Skin epidermis (tissue), 12 donors: ENCODE data around the gene LPCAT3.

Source experiments
- H3K27ac ChIP-seq, 21 experiments: fragments of 200-600 bp; sonication (generic) in 11 of 21; one replicate each; pipeline ENCODE4 v1.5.0; 2020; ENCODE audit warnings: mild to moderate bottlenecking in 3 of 21, inconsistent platforms in 2 of 21, moderate library complexity in 2 of 21
- H3K4me3 ChIP-seq, 7 experiments: fragments of 200-600 bp; sonication (generic) in 2 of 7; one replicate each; pipeline ENCODE4 v1.5.0; 2020; ENCODE audit warnings: inconsistent platforms in 2 of 7, mild to moderate bottlenecking in 2 of 7, moderate library complexity in 1 of 7

The LPCAT3 gene

DNA sequence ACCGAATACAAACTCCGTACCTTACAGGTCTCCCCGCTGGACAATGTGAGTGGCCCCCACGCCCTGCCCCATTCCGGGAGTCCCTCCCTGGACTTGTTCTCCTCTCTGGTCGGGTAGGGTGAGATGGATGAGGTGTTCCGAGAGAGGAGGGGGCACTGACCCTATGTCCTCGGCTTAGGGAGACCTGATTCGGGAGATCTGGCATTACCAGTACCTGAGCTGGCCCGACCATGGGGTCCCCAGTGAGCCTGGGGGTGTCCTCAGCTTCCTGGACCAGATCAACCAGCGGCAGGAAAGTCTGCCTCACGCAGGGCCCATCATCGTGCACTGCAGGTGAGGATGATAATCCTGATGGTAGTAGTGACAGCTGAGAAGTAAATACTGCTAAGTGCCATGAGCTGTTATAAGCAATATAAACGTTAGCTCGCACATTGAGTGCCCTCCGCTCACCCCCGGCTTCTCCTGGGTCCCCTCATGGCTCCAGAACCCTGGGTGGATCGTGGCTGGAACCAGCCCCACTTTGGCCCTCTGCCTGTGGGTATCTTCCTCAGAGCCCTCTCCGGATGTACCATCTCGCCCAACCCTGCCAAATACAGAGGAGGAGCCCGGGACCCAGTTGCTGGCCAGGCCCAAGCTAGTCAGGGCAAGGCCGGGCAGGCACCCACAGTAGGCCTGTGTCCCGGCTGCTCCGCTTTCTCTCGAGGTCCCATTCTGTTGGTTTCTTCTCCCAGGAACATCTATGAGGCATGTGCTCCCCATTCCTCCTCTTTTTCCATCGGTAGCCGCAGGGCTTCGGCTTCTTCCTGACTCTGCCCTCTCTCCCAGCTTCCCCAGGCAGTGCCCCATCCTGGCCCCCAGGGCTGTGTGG lies 60.3 kb downstream of the LPCAT3 start:
- H3K4me3 ChIP-seq, result no peak overlapping the region
- H3K27ac ChIP-seq, result peak overlapping the region in 19 of 21 experiments; percentile 8 to 98 (median 69)

DNA sequence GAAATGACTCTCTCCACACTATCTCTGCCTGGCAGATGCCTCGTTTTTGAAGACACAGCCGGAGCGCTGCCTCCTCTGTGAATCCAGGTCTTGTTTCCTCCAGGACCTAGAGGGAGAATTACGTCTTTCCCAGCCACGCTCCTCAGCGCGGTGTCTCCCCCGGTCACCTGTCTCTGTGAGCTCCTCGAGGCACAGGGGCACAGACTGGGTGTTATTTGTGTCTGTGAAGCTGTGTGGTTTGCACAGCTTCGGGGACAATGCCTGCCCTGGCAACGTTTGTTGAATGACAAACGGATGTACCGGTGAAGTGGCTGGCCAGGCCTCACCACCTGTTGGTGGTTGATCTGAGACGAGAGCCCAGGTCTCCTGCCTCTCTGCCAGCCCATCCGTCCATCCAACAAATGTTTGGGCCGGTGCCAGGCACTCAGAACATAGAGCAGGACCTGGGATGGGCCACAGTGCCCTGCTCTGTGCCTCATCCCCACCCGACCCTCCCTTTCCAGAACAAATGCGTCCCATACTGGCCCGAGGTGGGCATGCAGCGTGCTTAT lies 61.0 kb downstream of the LPCAT3 start:
- Histone ChIP-seq H3K4me3 (no peak overlapping the region), H3K27ac (peak overlapping the region in 12 of 21 experiments; percentile 21 to 98 (median 70))

DNA sequence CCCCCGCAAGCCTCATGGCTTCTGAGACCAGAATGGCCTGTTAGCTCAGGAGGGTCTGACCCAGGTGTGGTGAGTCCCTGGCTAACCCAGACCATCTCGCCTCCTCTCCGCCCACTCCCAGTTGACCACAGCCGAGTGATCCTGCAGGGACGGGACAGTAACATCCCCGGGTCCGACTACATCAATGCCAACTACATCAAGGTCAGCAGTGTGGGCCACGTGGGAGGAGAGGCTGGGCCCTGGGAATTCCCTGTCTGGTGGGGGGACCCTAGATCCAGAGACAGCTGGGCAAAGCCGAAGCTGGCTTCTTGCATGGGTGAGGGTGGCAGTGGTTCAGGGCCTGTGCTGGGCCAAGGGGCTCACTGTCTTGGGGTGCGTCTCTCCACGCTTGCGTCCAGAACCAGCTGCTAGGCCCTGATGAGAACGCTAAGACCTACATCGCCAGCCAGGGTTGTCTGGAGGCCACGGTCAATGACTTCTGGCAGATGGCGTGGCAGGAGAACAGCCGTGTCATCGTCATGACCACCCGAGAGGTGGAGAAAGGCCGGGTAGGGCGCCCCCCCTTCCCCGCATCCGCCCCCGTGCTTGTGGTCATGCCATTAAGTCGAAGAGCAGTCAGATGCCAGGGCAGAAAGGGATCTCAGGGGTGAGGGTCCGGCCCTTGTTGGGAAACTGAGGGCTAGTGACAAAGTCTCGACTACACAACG lies 62.1 kb downstream of the LPCAT3 start:
- H3K4me3 ChIP-seq, result no peak overlapping the region
- peak overlapping the region in 12 of 21 experiments; percentile 32 to 98 (median 76) for H3K27ac ChIP-seq

DNA sequence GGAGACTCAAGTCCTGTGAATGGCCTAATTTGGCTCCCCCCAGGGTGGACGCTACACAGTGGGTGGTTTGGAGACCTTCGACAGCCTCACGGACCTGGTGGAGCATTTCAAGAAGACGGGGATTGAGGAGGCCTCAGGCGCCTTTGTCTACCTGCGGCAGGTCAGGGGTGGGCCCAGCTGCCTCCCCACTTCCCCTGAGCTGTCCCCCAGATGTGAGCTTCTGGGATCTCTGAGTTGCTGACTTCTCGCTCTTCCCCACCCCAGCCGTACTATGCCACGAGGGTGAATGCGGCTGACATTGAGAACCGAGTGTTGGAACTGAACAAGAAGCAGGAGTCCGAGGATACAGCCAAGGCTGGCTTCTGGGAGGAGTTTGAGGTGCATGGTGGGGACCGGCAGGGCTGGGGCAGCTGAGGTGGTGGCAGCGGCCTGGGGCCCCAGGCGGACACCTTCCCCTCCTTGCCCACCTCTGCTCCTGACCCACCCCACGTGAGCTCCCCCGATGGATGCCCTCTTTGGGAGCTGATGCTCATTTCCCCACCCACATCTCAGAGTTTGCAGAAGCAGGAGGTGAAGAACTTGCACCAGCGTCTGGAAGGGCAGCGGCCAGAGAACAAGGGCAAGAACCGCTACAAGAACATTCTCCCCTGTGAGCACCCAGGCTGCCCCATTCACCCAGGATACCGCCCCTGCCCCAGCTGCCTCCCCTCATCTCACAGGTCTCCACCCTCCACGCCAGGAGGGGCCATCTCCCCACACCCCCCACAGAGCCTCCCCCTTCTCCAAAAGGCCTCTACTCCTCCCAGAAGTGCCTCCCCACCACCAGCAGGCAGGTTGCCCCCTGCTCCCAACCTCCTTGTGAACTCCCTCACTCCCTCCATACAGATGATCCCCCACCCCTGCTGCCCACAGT lies 62.9 kb downstream of the LPCAT3 start:
- H3K4me3 ChIP-seq, result no peak overlapping the region
- H3K27ac ChIP-seq, result peak overlapping the region in 15 of 21 experiments; percentile 19 to 99 (median 90)

DNA sequence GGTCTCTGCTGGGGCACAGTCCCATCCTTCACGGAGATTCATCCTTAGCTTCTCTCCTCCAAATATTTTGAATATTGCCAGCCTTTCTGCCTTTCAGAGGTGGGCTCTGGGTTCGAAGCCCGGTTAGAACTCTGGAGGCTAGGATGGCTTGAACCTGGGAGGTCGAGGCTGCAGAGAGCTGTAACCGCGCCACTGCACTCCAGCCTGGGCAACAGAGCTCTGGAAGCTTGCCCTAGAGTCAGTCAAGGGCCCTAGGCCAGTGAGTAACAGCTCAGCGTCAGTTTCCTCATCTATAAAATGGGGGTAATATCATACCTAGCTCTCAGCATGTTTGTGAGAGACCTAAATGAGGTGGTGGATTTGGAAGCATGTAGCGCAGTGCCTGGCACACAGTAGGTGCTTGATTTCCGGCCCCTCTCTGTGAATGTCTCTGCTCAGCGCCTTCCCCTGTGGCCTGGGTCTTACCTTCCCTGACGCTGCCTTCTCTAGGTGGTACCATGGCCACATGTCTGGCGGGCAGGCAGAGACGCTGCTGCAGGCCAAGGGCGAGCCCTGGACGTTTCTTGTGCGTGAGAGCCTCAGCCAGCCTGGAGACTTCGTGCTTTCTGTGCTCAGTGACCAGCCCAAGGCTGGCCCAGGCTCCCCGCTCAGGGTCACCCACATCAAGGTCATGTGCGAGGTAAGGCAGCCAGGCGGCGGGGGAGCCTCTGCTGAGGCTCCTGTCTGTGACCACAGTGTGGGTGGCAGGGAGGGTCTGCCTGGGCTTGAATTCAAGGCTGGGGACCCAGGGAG lies 63.8 kb downstream of the LPCAT3 start:
- peak overlapping the region in 4 of 7 experiments; percentile 8 to 48 (median 26) for H3K4me3 ChIP-seq
- H3K27ac ChIP-seq, result peak overlapping the region in 19 of 21 experiments; percentile 28 to 99 (median 88)

DNA sequence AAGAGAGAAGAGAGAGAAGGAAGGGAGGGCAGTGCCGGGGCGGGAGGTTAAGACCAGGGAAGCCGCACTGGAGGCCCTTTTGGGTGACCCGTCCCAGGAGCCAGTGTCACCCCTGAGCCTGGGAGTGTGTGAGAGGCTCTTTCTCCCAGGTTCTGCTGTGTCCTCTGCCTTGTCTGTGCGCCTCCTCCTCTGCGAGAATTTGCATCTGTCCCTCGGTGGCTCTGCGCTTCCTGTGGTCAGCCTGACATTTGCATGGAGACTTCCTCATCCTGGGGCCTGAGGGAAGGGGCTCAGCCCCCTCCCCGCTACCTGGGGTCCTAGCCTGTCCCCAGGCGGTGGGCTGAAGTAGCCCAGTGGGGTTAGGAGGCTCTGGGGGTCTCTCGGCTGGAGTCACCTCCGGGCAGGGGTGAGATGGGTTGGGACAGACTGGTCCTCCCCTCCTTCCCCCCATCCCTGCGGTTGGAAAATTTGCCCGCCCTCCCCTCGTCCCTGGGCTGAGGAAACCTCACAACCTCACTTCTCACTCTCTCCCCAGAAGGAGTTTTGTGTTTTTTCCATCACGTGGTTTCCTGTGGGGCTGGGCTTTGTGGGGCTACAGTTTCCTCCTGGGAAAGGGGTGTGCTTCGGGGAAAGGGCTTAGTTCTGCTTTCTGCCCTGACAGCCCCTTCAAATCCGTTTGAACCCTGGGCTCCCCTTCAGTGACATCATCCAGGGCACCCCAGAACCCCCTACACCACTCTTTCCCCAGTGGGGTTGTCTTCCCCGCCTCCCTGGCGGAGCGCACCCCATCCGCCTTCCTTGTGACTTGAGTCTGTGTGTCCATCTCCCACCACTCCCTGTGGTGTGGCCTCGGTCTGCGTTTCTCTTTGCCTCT lies 64.6 kb downstream of the LPCAT3 start:
- Histone ChIP-seq H3K4me3 (peak overlapping the region; percentile 30 to 50 (median 45)), H3K27ac (peak overlapping the region in 20 of 21 experiments; percentile 49 to 99 (median 88))

DNA sequence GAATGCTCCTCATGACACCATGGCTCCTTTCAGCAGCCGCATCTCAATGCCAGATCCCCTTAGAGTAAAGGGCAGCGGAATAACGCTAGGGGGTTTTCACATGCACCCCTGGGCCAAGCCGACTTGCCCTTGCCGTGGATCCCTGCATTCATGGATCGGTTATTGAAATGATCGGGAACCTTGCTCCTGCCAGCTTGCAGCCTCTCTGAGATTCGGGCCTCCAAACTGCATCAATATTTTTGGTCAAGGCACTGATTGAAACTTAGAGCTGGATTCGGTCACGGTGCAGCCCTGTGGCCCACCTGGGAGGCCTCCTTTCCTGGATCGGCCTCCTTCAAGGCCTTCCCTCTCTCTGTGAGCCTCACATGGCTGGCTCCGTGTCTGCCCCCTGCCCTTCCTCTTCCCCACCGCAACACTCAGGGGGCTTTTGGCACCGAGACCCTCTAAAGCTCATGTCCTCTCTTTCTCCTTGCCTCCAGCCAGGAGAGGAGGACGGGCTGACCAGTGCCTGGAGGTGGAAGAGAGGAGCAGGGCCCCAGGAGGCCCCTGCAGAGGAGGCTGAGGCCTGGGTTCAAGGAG lies 65.3 kb downstream of the LPCAT3 start:
- Histone ChIP-seq H3K4me3 (peak overlapping the region; percentile 30 to 50 (median 45)), H3K27ac (peak overlapping the region in 19 of 21 experiments; percentile 65 to 99 (median 88))

DNA sequence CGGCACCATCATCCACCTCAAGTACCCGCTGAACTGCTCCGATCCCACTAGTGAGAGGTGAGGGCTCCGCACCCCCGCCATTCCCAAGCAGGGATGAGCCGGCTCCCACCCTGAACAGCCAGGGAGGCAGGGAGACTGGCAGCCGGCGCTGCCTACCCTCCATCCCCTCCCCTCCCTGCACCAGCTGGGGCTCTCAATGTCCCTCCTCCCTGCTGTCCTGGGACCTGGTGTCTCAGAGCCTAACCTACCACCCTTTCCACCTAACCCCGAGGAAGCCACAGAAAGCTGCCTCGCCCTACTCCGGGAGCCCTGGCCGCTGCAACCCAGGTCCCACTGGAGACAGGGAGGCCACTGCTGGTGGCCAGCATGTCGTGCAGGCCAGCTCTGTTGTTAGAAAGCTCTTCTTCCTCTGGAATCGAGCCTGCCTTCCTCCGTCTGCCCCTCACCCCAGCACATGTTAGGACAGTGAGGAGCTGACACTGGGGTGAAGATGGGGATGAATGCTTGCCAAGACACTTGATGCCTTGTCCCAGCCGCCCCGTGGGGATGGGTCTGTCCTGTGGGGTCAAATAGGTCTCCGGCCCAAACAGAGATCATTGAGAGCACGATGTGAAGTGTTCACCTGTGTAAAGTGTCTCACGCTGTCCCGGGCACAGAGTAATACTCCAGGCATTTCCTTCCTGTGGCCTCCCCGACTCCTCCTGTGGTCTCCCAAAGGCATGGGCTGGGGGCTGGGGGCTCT lies 66.0 kb downstream of the LPCAT3 start:
- Histone ChIP-seq H3K27ac (peak overlapping the region in 20 of 21 experiments; percentile 23 to 99 (median 88)), H3K4me3 (peak overlapping the region; percentile 30 to 50 (median 45))

DNA sequence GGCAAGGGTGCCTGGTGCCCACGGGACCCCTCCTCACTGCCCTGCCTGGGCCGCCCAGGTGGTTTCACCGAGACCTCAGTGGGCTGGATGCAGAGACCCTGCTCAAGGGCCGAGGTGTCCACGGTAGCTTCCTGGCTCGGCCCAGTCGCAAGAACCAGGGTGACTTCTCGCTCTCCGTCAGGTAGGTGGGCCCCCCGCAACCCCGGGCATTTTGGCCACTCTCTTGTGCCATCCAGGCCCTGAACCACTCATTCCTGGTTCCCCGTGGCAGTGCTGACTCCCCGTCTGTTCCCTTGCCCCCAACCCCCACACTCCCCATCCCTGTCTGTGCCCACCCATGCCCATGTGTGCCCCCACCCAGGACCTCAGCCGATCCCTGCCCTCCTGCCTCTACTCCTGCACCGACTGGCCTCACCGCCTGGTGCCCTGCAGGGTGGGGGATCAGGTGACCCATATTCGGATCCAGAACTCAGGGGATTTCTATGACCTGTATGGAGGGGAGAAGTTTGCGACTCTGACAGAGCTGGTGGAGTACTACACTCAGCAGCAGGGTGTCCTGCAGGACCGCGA lies 66.6 kb downstream of the LPCAT3 start:
- H3K4me3 ChIP-seq, result peak overlapping the region; percentile 30 to 50 (median 45)
- peak overlapping the region; percentile 28 to 99 (median 88) for H3K27ac ChIP-seq

DNA sequence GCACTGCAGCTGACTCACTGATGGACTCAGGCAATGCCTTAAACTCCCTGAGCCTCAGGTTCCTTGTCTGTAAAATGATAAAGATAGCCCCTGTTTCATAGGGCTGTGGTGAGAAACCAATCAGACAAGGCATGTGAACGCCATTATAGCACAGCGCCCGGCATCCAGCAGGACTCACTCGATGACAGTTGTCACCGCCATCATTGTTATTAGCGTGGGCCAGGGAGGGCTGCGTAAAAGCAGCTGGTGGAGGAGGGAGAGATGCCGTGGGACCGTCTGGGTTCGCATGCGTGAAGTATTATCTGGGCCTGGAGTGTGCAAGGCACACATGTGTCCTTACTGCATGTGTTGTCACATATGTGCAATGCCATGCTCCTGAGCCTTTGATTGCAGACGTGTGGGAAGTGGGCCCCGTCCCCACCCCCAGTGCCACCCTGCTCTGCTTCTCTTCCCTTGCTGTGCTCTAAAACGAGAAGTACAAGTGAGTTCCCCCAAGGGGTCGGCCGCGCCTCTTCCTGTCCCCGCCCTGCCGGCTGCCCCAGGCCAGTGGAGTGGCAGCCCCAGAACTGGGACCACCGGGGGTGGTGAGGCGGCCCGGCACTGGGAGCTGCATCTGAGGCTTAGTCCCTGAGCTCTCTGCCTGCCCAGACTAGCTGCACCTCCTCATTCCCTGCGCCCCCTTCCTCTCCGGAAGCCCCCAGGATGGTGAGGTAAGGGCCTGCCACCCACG lies 67.3 kb downstream of the LPCAT3 start, which contains the start of gene PTPN6:
Gene PTPN6 (plus strand): TSS at position 546 of the 730 bp plus-strand sequence. CDS start 157 bp downstream, at position 703.
- Histone ChIP-seq H3K27ac (peak within 1 kb of the TSS; percentile 28 to 99 (median 88)), H3K4me3 (peak within 1 kb of the TSS; percentile 30 to 50 (median 45))

DNA sequence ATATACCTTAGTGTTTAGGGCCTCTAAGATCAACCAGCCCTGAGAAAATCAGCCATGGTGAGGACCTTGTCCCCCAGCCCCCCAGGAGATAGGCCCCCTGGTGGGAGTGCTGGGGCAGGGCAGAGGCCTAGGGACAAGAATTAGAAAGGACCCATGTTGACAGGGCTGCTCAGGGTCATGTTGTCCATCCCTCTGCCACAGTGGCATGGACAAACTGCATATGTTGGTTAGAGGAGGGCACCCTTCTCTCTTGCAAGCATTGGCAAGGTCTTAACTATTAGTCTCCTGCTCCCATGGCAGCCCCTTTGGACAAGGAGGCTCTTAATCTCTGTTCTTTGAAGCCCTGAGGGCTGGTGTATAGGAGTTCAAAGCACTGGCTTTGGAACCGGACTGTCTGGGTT lies 67.9 kb downstream of the LPCAT3 start:
- Histone ChIP-seq H3K27ac (peak overlapping the region in 15 of 21 experiments; percentile 48 to 99 (median 90)), H3K4me3 (peak overlapping the region in 1 of 7 experiments; percentile 45)

DNA sequence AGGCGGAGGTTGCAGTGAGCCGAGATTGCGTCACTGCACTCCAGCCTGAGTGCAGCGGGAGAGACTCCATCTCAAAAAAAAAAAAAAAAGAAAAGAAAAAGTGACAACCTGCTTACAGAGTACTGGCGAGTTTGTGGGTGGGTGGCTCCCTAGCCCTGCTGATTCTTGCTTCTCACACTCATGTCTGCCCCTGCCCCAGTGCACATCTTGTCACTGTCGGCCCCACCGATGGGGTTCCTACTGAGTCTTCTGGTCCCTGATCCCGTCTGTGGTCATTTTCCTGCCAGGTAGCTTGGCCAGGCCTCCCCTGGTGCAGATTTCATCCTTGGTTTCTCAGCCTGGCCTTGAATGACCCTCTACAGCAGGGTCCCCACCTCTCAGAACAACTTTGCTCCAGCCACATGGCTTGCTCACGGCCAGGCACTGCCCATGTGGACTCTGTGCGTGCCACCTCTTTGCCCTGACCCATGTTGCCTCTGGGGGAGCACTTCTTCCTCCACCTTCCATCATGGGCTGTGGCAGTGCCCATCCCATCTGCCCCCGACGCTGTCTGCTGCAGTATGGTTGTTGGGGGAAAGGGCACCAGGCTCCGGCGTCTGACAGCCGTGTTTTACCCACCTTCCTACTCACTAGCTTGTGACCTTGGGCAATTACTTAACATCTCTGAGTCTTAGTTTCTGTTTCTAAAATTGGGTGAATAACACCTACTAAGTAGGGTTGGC lies 69.2 kb downstream of the LPCAT3 start:
- Histone ChIP-seq H3K27ac (peak overlapping the region in 13 of 21 experiments; percentile 11 to 99 (median 70)), H3K4me3 (no peak overlapping the region)

DNA sequence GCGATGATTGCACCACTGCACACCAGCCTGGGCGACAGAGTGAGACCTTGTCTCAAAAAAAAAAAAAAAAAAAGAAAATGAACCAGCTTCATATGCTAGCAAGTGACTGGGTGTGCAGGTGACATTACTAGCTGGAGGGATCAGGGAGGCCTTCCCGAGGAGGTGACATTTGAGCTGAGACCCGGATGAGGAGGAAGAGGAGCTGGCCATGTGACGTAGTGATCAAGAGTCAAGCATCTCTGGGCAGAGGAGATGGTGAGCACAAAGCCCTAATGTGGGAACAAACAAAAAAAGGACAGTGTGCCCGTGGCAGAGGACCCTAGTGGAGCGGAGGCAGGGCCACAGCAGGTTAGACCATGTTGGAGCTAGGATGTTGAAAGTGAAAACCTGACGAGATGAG lies 70.7 kb downstream of the LPCAT3 start:
- Histone ChIP-seq H3K4me3 (no peak overlapping the region), H3K27ac (peak overlapping the region in 2 of 21 experiments; percentile 18 to 97)

DNA sequence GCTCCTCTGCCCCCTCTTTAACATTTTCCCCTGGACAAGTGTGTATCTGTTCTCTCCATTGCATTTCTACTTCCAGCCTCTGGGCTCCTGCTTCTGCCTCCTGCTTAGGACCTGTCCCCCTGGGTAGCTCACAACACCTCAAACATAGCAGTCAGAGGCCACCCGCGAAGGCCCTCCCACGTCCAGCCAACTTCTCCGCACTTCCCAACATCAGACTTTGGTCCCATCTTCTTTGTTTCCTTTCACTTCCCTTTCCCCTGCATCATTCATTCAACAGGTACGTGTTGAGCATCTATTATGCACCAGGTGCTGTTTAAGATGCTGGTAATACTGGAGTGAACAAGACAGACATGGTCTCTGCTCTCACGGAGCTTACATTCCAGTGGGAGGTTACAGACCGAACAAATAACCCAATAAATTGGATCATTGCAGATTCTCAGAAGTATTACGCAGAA lies 71.3 kb downstream of the LPCAT3 start:
- Histone ChIP-seq H3K4me3 (peak overlapping the region; percentile 27 to 46 (median 36)), H3K27ac (peak overlapping the region in 19 of 21 experiments; percentile 54 to 99 (median 81))
